ENCODE data around the gene FBLN1.
"Not testable (repeated sequence)": the region's sequence is repeated elsewhere in the genome, so short reads cannot be mapped to it uniquely, and the experiment has no call there.

The FBLN1 gene

GRCh38 chr22:45476814-45477213 is 25.9 kb upstream of the FBLN1 start:
- no peak for DNase-seq (ENCODE audit: low read depth)

- DNase-seq (ENCODE audit: low read depth), result no peak
Observed at GRCh38 chr22:45477366-45478107, 25.1 kb upstream of the FBLN1 start.

- no peak for DNase-seq (ENCODE audit: low read depth)
Observed at GRCh38 chr22:45478108-45478771, 24.4 kb upstream of the FBLN1 start.

- no peak for DNase-seq (ENCODE audit: low read depth)
Observed at GRCh38 chr22:45480717-45481116, 22.0 kb upstream of the FBLN1 start.

GRCh38 chr22:45481661-45482060 is 21.0 kb upstream of the FBLN1 start:
- no peak for DNase-seq (ENCODE audit: low read depth)

- no peak for DNase-seq (ENCODE audit: low read depth)
Observed at GRCh38 chr22:45482169-45482568, 20.5 kb upstream of the FBLN1 start.

GRCh38 chr22:45483319-45483718 is 19.4 kb upstream of the FBLN1 start:
- DNase-seq (ENCODE audit: low read depth), result no peak

GRCh38 chr22:45483918-45484499 is 18.7 kb upstream of the FBLN1 start:
- DNase-seq (ENCODE audit: low read depth), result no peak

GRCh38 chr22:45484742-45485141 is 17.9 kb upstream of the FBLN1 start:
- no peak for DNase-seq (ENCODE audit: low read depth)

- no peak for DNase-seq (ENCODE audit: low read depth)
Observed at GRCh38 chr22:45485261-45485660, 17.4 kb upstream of the FBLN1 start.

- no peak for DNase-seq (ENCODE audit: low read depth)
Observed at GRCh38 chr22:45488764-45489370, 13.8 kb upstream of the FBLN1 start.

- no peak for DNase-seq (ENCODE audit: low read depth)
Observed at GRCh38 chr22:45490836-45491235, 11.8 kb upstream of the FBLN1 start.

- no peak for DNase-seq (ENCODE audit: low read depth)
Observed at GRCh38 chr22:45491841-45492240, 10.8 kb upstream of the FBLN1 start.

- no peak for DNase-seq (ENCODE audit: low read depth)
Observed at GRCh38 chr22:45493286-45493771, 9.4 kb upstream of the FBLN1 start.

GRCh38 chr22:45494306-45494705 is 8.4 kb upstream of the FBLN1 start:
- DNase-seq (ENCODE audit: low read depth), result not testable (repeated sequence)

- DNase-seq (ENCODE audit: low read depth), result not testable (repeated sequence)
Observed at GRCh38 chr22:45495616-45496015, 7.1 kb upstream of the FBLN1 start.

- no peak for DNase-seq (ENCODE audit: low read depth)
Observed at GRCh38 chr22:45496451-45496941, 6.2 kb upstream of the FBLN1 start.

- DNase-seq (ENCODE audit: low read depth), result no peak
Observed at GRCh38 chr22:45497351-45498145, 5.1 kb upstream of the FBLN1 start.

- no peak for DNase-seq (ENCODE audit: low read depth)
Observed at GRCh38 chr22:45499746-45500145, 2.9 kb upstream of the FBLN1 start.

GRCh38 chr22:45503050-45503815 is 550 bp downstream of the FBLN1 start:
- DNase-seq (ENCODE audit: low read depth), result no peak

GRCh38 chr22:45503816-45504372 is 1.2 kb downstream of the FBLN1 start:
- no peak for DNase-seq (ENCODE audit: low read depth)
